Small intestine (tissue), 7 donors: ENCODE measurements around the gene HDGFL2. TPM values are rescaled to one million over a fixed set of nuclear protein-coding genes. Genes with fewer than 3 reads are reported as not detected.

Source experiments
- DNase-seq, 2 donors: peaks; one replicate each; pipeline versions ENCODE4 v3.0.0 to v3.0.0-alpha.2; 2013
- FAIRE-seq: peaks from 2 replicates; lab custom pipeline; 2012; peaks lifted over from hg19 to GRCh38; lab: Jason Lieb, UNC
- H3K27ac ChIP-seq, 3 donors: one replicate each; pipeline ENCODE4 v1.5.1; 2013; ENCODE audit warnings: low read length in 2 of 3, mild to moderate bottlenecking in 2 of 3, control low read depth in 1 of 3, inconsistent platforms in 1 of 3, low read depth in 1 of 3, moderate library complexity in 1 of 3
- H3K27me3 ChIP-seq, 3 donors: one replicate each; pipeline ENCODE4 v1.6.1; 2013; ENCODE audit warnings: low read length in 3 of 3, inconsistent platforms in 1 of 3; ENCODE audit not compliant: control insufficient read depth in 3 of 3, insufficient read depth in 3 of 3
- H3K36me3 ChIP-seq, 3 donors: one replicate each; pipeline ENCODE4 v1.6.1; 2013; ENCODE audit warnings: low read length in 3 of 3, inconsistent platforms in 1 of 3, low read depth in 1 of 3, mild to moderate bottlenecking in 1 of 3, moderate library complexity in 1 of 3; ENCODE audit not compliant: control insufficient read depth in 3 of 3, insufficient read depth in 2 of 3
- H3K4me1 ChIP-seq, 3 donors: one replicate each; pipeline ENCODE4 v1.6.1; 2013; ENCODE audit warnings: low read length in 2 of 3, inconsistent platforms in 1 of 3, low read depth in 1 of 3, mild to moderate bottlenecking in 1 of 3, moderate library complexity in 1 of 3; ENCODE audit not compliant: control insufficient read depth in 3 of 3, insufficient read depth in 2 of 3
- H3K4me3 ChIP-seq, 3 donors: one replicate each; pipeline ENCODE4 v1.5.1; 2013; ENCODE audit warnings: low read length in 3 of 3, control low read depth in 1 of 3, inconsistent platforms in 1 of 3, low read depth in 1 of 3, mild to moderate bottlenecking in 1 of 3, moderate library complexity in 1 of 3
- H3K9me3 ChIP-seq, 2 donors: one replicate each; pipeline ENCODE4 v1.6.1; 2013; ENCODE audit warnings: low read depth in 1 of 2, low read length in 1 of 2; ENCODE audit not compliant: control insufficient read depth in 2 of 2, insufficient read depth in 1 of 2
- WGBS, 3 donors: extraction: QIAGEN DNeasy Blood & Tissue Kit; methylation state at CpG; one replicate each; pipeline ENCODE4 v1.1.7; 2013; 5-methylcytosine and 5-hydroxymethylcytosine counted together
- polyA plus RNA-seq, 4 donors: library from polyadenylated mRNA; stranded (reverse) in 3 of 4; unstranded in 1 of 4; fragments of 200-250 nt in 3 of 4; fragments of 120-200 nt in 1 of 4; gene quantifications; one replicate each; pipeline versions ENCODE4 v1.2.1 to v1.2.3, GENCODE V29; 2013
- donor health status: healthy with polysubstance abuse.
- donor health status: control.
- donor health status: control.
- donor health status: Bipolar disorder and iron deficiency.
- donor health status: healthy.

Gene HDGFL2
- polyA plus RNA-seq, 4 donors, result 18.4 to 40.2 (median 28.5) TPM

- 88 to 96% (median 90%) methylated on average over 9 of the region's 9 CpGs for WGBS, 3 donors
- H3K27ac ChIP-seq, result no peak overlapping the region
- DNase-seq, result no peak
- peaks cover 3 to 77% (median 3%) of the 10 kb centered on the region in 3 donors for H3K36me3 ChIP-seq
- H3K9me3 ChIP-seq, result no peaks in the 10 kb centered on the region
- H3K27me3 ChIP-seq, result no peaks in the 10 kb centered on the region
- no peak overlapping the region for H3K4me3 ChIP-seq
- no peak for FAIRE-seq
- H3K4me1 ChIP-seq, result no peaks in the 10 kb centered on the region
Measured at GRCh38 chr19:4431296-4431695, 40.8 kb upstream of the HDGFL2 start.

- H3K27ac ChIP-seq, result no peak overlapping the region
- no peaks in the 10 kb centered on the region for H3K27me3 ChIP-seq
- H3K9me3 ChIP-seq, result no peaks in the 10 kb centered on the region
- FAIRE-seq, result no peak
- no peak for DNase-seq
- H3K4me1 ChIP-seq, result no peaks in the 10 kb centered on the region
- peaks cover 3 to 80% (median 6%) of the 10 kb centered on the region in 3 donors for H3K36me3 ChIP-seq
- 83 to 90% (median 88%) methylated on average over 25 to 26 of the region's 26 CpGs for WGBS, 3 donors
- H3K4me3 ChIP-seq, result no peak overlapping the region
Measured at GRCh38 chr19:4431808-4432674, 40.1 kb upstream of the HDGFL2 start.

- Histone ChIP-seq H3K4me3 (no peak overlapping the region), H3K27ac (no peak overlapping the region), H3K9me3 (no peaks in the 10 kb centered on the region), H3K27me3 (no peaks in the 10 kb centered on the region), H3K36me3 (peaks cover 3 to 84% (median 6%) of the 10 kb centered on the region in 3 donors), H3K4me1 (no peaks in the 10 kb centered on the region)
- FAIRE-seq (no peak), DNase-seq (no peak)
- 95 to 96% (median 95%) methylated on average over 28 of the region's 28 CpGs for WGBS, 3 donors
Measured at GRCh38 chr19:4432918-4433506, 39.1 kb upstream of the HDGFL2 start.

GRCh38 chr19:4434391-4434790, 37.7 kb upstream of the HDGFL2 start:
- DNase-seq, result no peak
- H3K27me3 ChIP-seq, result no peaks in the 10 kb centered on the region
- WGBS, 3 donors, result 93 to 97% (median 95%) methylated on average over 9 of the region's 9 CpGs
- H3K4me1 ChIP-seq, result no peaks in the 10 kb centered on the region
- no peak overlapping the region for H3K4me3 ChIP-seq
- no peaks in the 10 kb centered on the region for H3K9me3 ChIP-seq
- H3K36me3 ChIP-seq, result peaks cover 3 to 72% (median 6%) of the 10 kb centered on the region in 3 donors
- no peak overlapping the region for H3K27ac ChIP-seq
- FAIRE-seq, result no peak

GRCh38 chr19:4436231-4436630, 35.9 kb upstream of the HDGFL2 start:
- Histone ChIP-seq H3K4me1 (no peaks in the 10 kb centered on the region), H3K27me3 (no peaks in the 10 kb centered on the region), H3K9me3 (no peaks in the 10 kb centered on the region), H3K4me3 (no peak overlapping the region), H3K36me3 (peaks cover 3 to 69% (median 6%) of the 10 kb centered on the region in 3 donors), H3K27ac (no peak overlapping the region)
- 91 to 95% (median 92%) methylated on average over 7 of the region's 7 CpGs for WGBS, 3 donors
- DNase-seq (no peak), FAIRE-seq (no peak)

- FAIRE-seq (no peak), DNase-seq (no peak)
- H3K4me1 ChIP-seq, result no peaks in the 10 kb centered on the region
- H3K4me3 ChIP-seq, result no peak overlapping the region
- WGBS, 3 donors, result 90 to 95% (median 93%) methylated on average over 10 of the region's 10 CpGs
- H3K27ac ChIP-seq, result no peak overlapping the region
- no peaks in the 10 kb centered on the region for H3K9me3 ChIP-seq
- no peaks in the 10 kb centered on the region for H3K27me3 ChIP-seq
- H3K36me3 ChIP-seq, result peaks cover 0 to 63% (median 6%) of the 10 kb centered on the region in 3 donors
Measured at GRCh38 chr19:4437103-4437502, 35.0 kb upstream of the HDGFL2 start.

- H3K27me3 ChIP-seq, result no peaks in the 10 kb centered on the region
- peaks cover 0 to 63% (median 2%) of the 10 kb centered on the region in 3 donors for H3K36me3 ChIP-seq
- no peak for DNase-seq
- WGBS, 3 donors, result 90 to 95% (median 94%) methylated on average over 12 of the region's 12 CpGs
- no peaks in the 10 kb centered on the region for H3K9me3 ChIP-seq
- H3K4me3 ChIP-seq, result no peak overlapping the region
- H3K27ac ChIP-seq, result no peak overlapping the region
- H3K4me1 ChIP-seq, result no peaks in the 10 kb centered on the region
- no peak for FAIRE-seq
Measured at GRCh38 chr19:4439243-4439642, 32.9 kb upstream of the HDGFL2 start.

GRCh38 chr19:4441994-4442818, 29.9 kb upstream of the HDGFL2 start:
- FAIRE-seq, result no peak
- no peaks in the 10 kb centered on the region for H3K4me1 ChIP-seq

More at GRCh38 chr19:4441994-4442818, 29.9 kb upstream of the HDGFL2 start:
- DNase-seq, result no peak
- H3K4me3 ChIP-seq, result no peak overlapping the region
- peaks cover 14 to 69% (median 15%) of the 10 kb centered on the region in 3 donors for H3K36me3 ChIP-seq
- no peaks in the 10 kb centered on the region for H3K9me3 ChIP-seq
- no peak overlapping the region for H3K27ac ChIP-seq
- 76 to 82% (median 80%) methylated on average over 21 to 22 of the region's 22 CpGs for WGBS, 3 donors
- H3K27me3 ChIP-seq, result no peaks in the 10 kb centered on the region
